HepG2 (cell line): ENCODE data around the gene ATG7. TPM values are rescaled to one million over a fixed set of nuclear protein-coding genes. Genes with fewer than 3 reads are reported as not detected.

Source experiments
- ATAC-seq: fragments of 200-7000 bp; cut with Tn5 transposase; 3 replicates; pipeline ENCODE4 v1.9.1; 2020; ENCODE audit warnings: mild to moderate bottlenecking, moderate library complexity
- BruUV-seq: library from RNA; stranded (reverse); fragments of 400-500 nt; replicated peaks from 2 replicates; lab custom pipeline; 2021; lab: Mats Ljungman, UMichigan
- CTCF ChIA-PET: fragments of 300-600 bp; formaldehyde crosslinking; extraction: SDS; loops from one replicate; lab custom pipeline; 2021; ENCODE audit warnings: low total read pairs, inconsistent platforms, low intra/inter-chr PET ratio; lab: Yijun Ruan, JAX
- POLR2A ChIA-PET: fragments of 350-600 bp; sonication (Branson Sonifier 250); formaldehyde crosslinking; loops from one replicate; lab custom pipeline; 2020; ENCODE audit warnings: antibody characterized with exemption, inconsistent platforms; lab: Yijun Ruan, JAX
- DNase-seq: peaks from one replicate; pipeline ENCODE4 v3.0.0-alpha.2; 2015; ENCODE audit warnings: low spot score
- FAIRE-seq: peaks from 3 replicates; lab custom pipeline; 2011; peaks lifted over from hg19 to GRCh38; lab: Jason Lieb, UNC
- H2AFZ ChIP-seq: one replicate; pipeline ENCODE4 v1.6.1; 2011; ENCODE audit warnings: low read length, inconsistent platforms
- H3K27ac ChIP-seq: fragments of 300-600 bp; 3 replicates; pipeline ENCODE4 v1.8.0; 2011; ENCODE audit warnings: mixed run types, mild to moderate bottlenecking, mixed read lengths, low read length, inconsistent platforms; ENCODE audit not compliant: insufficient read depth; ENCODE audit errors: extremely low read length
- H3K27me3 ChIP-seq, 2 experiments: fragments of 200-600 bp in 1 of 2; 2 replicates in 1 of 2; 3 replicates in 1 of 2; pipeline versions ENCODE4 v1.6.0 to v1.8.0; 2011; ENCODE audit warnings: low read length in 2 of 2, mild to moderate bottlenecking in 2 of 2, moderate library complexity in 2 of 2, inconsistent platforms in 1 of 2; ENCODE audit not compliant: insufficient read depth in 2 of 2, control insufficient read depth in 1 of 2
- H3K36me3 ChIP-seq, 2 experiments: fragments of 200-600 bp in 1 of 2; replicated peaks in 1 of 2; 2 replicates in 1 of 2; 3 replicates in 1 of 2; pipeline versions ENCODE4 v1.5.1 to v1.8.0; 2011; ENCODE audit warnings: low read length in 2 of 2, inconsistent platforms in 1 of 2; ENCODE audit not compliant: insufficient read depth in 2 of 2, control insufficient read depth in 1 of 2
- H3K4me1 ChIP-seq: 2 replicates; pipeline ENCODE4 v1.5.1; 2012; ENCODE audit warnings: low read length, inconsistent platforms; ENCODE audit not compliant: insufficient read depth
- H3K4me2 ChIP-seq: 2 replicates; pipeline ENCODE4 v1.6.0; 2011; ENCODE audit warnings: low read depth, low read length, inconsistent platforms
- H3K4me3 ChIP-seq, 3 experiments: fragments of 200-600 bp in 1 of 3; sonication (generic), shearing (Covaris generic) in 1 of 3; replicated peaks in 1 of 3; 2 replicates each; pipeline ENCODE4 v1.5.1; 2011 to 2016; ENCODE audit warnings: low read length in 3 of 3, inconsistent platforms in 2 of 3, low read depth in 2 of 3, mild to moderate bottlenecking in 2 of 3, control low read depth in 1 of 3, mixed read lengths in 1 of 3; ENCODE audit not compliant: insufficient read depth in 1 of 3
- H3K79me2 ChIP-seq: one replicate; pipeline ENCODE4 v1.6.1; 2011; ENCODE audit warnings: low read length, inconsistent platforms; ENCODE audit not compliant: insufficient read depth
- H3K9ac ChIP-seq: 2 replicates; pipeline ENCODE4 v1.6.0; 2011; ENCODE audit warnings: mild to moderate bottlenecking, low read depth, low read length, inconsistent platforms; ENCODE audit not compliant: insufficient read depth
- H3K9me3 ChIP-seq: 2 replicates; pipeline ENCODE4 v1.5.1; 2012; ENCODE audit warnings: mild to moderate bottlenecking, low read length
- H4K20me1 ChIP-seq: 2 replicates; pipeline ENCODE4 v1.6.0; 2011; ENCODE audit warnings: inconsistent platforms, mild to moderate bottlenecking, low read length, moderate library complexity; ENCODE audit not compliant: insufficient read depth
- HNF4G ChIP-seq, 2 experiments: sonication (generic) in 1 of 2; formaldehyde crosslinking in 1 of 2; IDR thresholded peaks; 2 replicates each; pipeline versions ENCODE4 v1.4.0 to v1.6.1; 2011 to 2020; ENCODE audit warnings: borderline replicate concordance in 2 of 2, low read depth in 2 of 2, mild to moderate bottlenecking in 2 of 2, low read length in 1 of 2, missing genetic modification reagents in 1 of 2, moderate library complexity in 1 of 2
- ISX ChIP-seq: sonication (generic); formaldehyde crosslinking; conservative IDR thresholded peaks from 2 replicates; pipeline ENCODE4 v1.5.0; 2020; ENCODE audit warnings: missing genetic modification reagents
- STAG1 ChIP-seq: sonication (generic); formaldehyde crosslinking; IDR thresholded peaks from 2 replicates; pipeline ENCODE4 v1.4.0; 2020; ENCODE audit warnings: missing genetic modification reagents
- TAF1 ChIP-seq: sonication (generic); formaldehyde crosslinking; IDR thresholded peaks from 2 replicates; pipeline ENCODE4 v1.4.0; 2020; ENCODE audit warnings: missing genetic modification reagents
- ZNF329 ChIP-seq: sonication (generic); formaldehyde crosslinking; IDR thresholded peaks from 2 replicates; pipeline ENCODE4 v1.9.0; 2021; ENCODE audit warnings: low read depth, mild to moderate bottlenecking, missing genetic modification reagents
- ZNF891 ChIP-seq: sonication (generic); formaldehyde crosslinking; IDR thresholded peaks from 2 replicates; pipeline ENCODE4 v1.5.0; 2020; ENCODE audit warnings: mild to moderate bottlenecking, missing genetic modification reagents
- WGBS: methylation state at CpG from one replicate; pipeline ENCODE4 v1.1.6; 2017; ENCODE audit warnings: low lambda C conversion rate; 5-methylcytosine and 5-hydroxymethylcytosine counted together
- in situ Hi-C: cut with HindIII; loops from 2 replicates; pipeline ENCODE4 v1.10.0; 2017; ENCODE audit warnings: low pct_unique_long_range_greater_than_20kb; ENCODE audit not compliant: extremely low pct_ligation_motif_present
- intact Hi-C: fragments of 100-400 bp; cut with micrococcal nuclease; formaldehyde crosslinking; loops from one replicate; pipeline ENCODE4 v1.10.0; 2022; ENCODE audit not compliant: unreplicated experiment
- polyA plus RNA-seq, 8 experiments: library from polyadenylated mRNA; depleted of rRNA in 3 of 8; stranded (reverse) in 7 of 8; unstranded in 1 of 8; fragments of >200 nt; fragmentation: Illumina TruSeq in 4 of 8; extraction: Trizol in 4 of 8; gene quantifications; 2 replicates each; pipeline versions ENCODE4 v1.2.1 to v1.2.3, GENCODE V29; 2011 to 2016; ENCODE audit warnings: low read depth in 4 of 8, missing spikeins in 1 of 8, mixed read lengths in 1 of 8; ENCODE audit not compliant: insufficient read depth in 1 of 8
- total RNA-seq, 5 experiments: library from RNA; depleted of rRNA; stranded (reverse); fragments of >200 nt; fragmentation: Illumina TruSeq; extraction: Trizol; gene quantifications; 2 replicates each; pipeline ENCODE4 v1.2.3, GENCODE V29; 2016; ENCODE audit warnings: low read depth in 1 of 5
- TF ChIP-seq, protein P1 (sequence below): sonication (generic); formaldehyde crosslinking; IDR thresholded peaks from 2 replicates; pipeline ENCODE4 v1.4.0; 2020; ENCODE audit warnings: missing genetic modification reagents
- TF ChIP-seq, protein P2 (sequence below): sonication (generic); formaldehyde crosslinking; IDR thresholded peaks from 2 replicates; pipeline ENCODE4 v1.8.1; 2023; ENCODE audit warnings: mild to moderate bottlenecking, moderate library complexity, missing genetic modification reagents
- TF ChIP-seq, protein P3 (sequence below): sonication (generic); formaldehyde crosslinking; IDR thresholded peaks from 2 replicates; pipeline ENCODE4 v1.8.0; 2022; ENCODE audit warnings: mild to moderate bottlenecking, missing genetic modification reagents, moderate library complexity
- TF ChIP-seq, protein P4 (sequence below): sonication (generic); formaldehyde crosslinking; IDR thresholded peaks from 2 replicates; pipeline ENCODE4 v1.8.1; 2023; ENCODE audit warnings: missing genetic modification reagents, inconsistent platforms, borderline replicate concordance
- TF ChIP-seq, protein P5 (sequence below), 2 experiments: sonication (generic) in 1 of 2; formaldehyde crosslinking in 1 of 2; IDR thresholded peaks; 2 replicates each; pipeline versions ENCODE4 v1.4.0 to v1.6.1; 2016 to 2020; ENCODE audit warnings: borderline replicate concordance in 1 of 2, low read depth in 1 of 2, mild to moderate bottlenecking in 1 of 2, missing genetic modification reagents in 1 of 2

The ATG7 gene
- total and polyA plus RNA-seq, 2 of the 13 experiments (the other 11 are each of a cell fraction or from before 2014, with no cell fraction given), result 7.8 to 22.1 TPM

DNA sequence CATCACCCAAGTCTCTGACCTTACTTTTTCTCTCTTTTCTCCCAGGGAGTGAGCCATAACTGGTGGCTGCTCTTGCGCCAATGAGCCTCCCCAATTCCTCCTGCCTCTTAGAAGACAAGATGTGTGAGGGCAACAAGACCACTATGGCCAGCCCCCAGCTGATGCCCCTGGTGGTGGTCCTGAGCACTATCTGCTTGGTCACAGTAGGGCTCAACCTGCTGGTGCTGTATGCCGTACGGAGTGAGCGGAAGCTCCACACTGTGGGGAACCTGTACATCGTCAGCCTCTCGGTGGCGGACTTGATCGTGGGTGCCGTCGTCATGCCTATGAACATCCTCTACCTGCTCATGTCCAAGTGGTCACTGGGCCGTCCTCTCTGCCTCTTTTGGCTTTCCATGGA, 13.2 kb upstream of the ATG7 start:
- Histone ChIP-seq H3K9ac (no peak overlapping the region), H4K20me1 (no peaks in the 10 kb centered on the region), H3K4me1 (no peaks in the 10 kb centered on the region), H2AFZ (no peak overlapping the region), H3K4me2 (no peak overlapping the region), H3K36me3 (no peaks in the 10 kb centered on the region), H3K27me3 (peaks cover 0 to 28% of the 10 kb centered on the region in 2 experiments), H3K9me3 (no peaks in the 10 kb centered on the region), H3K4me3 (no peak overlapping the region), H3K79me2 (no peaks in the 10 kb centered on the region), H3K27ac (no peak overlapping the region)
- no peak for FAIRE-seq
- no peak for DNase-seq
- POLR2A ChIA-PET, result no interaction called here
- intact Hi-C loops (no loop called here), in situ Hi-C loops (no loop called here)
- no TSS peak for BruUV-seq
- no peak; the same call in 2 of the 3 replicates for ATAC-seq
- 53% methylated on average over 3 of the region's 11 CpGs for WGBS
- CTCF ChIA-PET, result no interaction called here
- TF ChIP-seq, protein P1, sequence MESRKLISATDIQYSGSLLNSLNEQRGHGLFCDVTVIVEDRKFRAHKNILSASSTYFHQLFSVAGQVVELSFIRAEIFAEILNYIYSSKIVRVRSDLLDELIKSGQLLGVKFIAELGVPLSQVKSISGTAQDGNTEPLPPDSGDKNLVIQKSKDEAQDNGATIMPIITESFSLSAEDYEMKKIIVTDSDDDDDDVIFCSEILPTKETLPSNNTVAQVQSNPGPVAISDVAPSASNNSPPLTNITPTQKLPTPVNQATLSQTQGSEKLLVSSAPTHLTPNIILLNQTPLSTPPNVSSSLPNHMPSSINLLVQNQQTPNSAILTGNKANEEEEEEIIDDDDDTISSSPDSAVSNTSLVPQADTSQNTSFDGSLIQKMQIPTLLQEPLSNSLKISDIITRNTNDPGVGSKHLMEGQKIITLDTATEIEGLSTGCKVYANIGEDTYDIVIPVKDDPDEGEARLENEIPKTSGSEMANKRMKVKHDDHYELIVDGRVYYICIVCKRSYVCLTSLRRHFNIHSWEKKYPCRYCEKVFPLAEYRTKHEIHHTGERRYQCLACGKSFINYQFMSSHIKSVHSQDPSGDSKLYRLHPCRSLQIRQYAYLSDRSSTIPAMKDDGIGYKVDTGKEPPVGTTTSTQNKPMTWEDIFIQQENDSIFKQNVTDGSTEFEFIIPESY (CRISPR knock-in tag), result no peak
- TF ChIP-seq ZNF891 (CRISPR knock-in tag), result no peak
- TF ChIP-seq, protein P2, sequence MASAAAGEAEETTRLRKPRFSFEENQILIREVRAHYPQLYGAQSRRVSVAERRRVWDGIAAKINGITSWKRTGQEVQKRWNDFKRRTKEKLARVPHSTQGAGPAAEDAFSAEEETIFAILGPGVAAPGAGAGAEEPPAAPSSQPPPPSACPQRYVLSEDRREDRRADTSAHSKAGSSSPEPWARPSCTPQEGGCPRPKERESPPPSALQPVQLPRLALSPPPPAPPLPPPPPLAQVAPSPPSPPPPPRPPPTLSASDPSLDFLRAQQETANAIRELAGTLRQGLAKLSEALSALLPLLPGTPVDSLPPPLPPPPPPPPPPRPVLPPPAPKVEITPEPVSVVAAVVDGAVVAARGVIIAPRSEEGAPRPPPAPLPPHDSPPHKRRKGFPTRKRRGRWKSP (CRISPR knock-in tag), result no peak
- no peak for TF ChIP-seq TAF1 (CRISPR knock-in tag)
- no peak for TF ChIP-seq HNF4G (IDR thresholded peaks at IDR 0.05; ENCODE audit: borderline replicate concordance, low read depth, low read length)
- no peak for TF ChIP-seq HNF4G (CRISPR knock-in tag; IDR thresholded peaks at IDR 0.05; ENCODE audit: borderline replicate concordance, low read depth)
- TF ChIP-seq STAG1 (CRISPR knock-in tag), result no peak
- TF ChIP-seq ISX, result no peak
- TF ChIP-seq, protein P3, sequence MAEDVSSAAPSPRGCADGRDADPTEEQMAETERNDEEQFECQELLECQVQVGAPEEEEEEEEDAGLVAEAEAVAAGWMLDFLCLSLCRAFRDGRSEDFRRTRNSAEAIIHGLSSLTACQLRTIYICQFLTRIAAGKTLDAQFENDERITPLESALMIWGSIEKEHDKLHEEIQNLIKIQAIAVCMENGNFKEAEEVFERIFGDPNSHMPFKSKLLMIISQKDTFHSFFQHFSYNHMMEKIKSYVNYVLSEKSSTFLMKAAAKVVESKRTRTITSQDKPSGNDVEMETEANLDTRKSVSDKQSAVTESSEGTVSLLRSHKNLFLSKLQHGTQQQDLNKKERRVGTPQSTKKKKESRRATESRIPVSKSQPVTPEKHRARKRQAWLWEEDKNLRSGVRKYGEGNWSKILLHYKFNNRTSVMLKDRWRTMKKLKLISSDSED (CRISPR knock-in tag), result no peak
- TF ChIP-seq ZNF329 (CRISPR knock-in tag), result no peak
- TF ChIP-seq, protein P4, sequence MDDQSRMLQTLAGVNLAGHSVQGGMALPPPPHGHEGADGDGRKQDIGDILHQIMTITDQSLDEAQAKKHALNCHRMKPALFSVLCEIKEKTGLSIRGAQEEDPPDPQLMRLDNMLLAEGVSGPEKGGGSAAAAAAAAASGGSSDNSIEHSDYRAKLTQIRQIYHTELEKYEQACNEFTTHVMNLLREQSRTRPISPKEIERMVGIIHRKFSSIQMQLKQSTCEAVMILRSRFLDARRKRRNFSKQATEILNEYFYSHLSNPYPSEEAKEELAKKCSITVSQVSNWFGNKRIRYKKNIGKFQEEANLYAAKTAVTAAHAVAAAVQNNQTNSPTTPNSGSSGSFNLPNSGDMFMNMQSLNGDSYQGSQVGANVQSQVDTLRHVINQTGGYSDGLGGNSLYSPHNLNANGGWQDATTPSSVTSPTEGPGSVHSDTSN, result no peak
- TF ChIP-seq, protein P5, sequence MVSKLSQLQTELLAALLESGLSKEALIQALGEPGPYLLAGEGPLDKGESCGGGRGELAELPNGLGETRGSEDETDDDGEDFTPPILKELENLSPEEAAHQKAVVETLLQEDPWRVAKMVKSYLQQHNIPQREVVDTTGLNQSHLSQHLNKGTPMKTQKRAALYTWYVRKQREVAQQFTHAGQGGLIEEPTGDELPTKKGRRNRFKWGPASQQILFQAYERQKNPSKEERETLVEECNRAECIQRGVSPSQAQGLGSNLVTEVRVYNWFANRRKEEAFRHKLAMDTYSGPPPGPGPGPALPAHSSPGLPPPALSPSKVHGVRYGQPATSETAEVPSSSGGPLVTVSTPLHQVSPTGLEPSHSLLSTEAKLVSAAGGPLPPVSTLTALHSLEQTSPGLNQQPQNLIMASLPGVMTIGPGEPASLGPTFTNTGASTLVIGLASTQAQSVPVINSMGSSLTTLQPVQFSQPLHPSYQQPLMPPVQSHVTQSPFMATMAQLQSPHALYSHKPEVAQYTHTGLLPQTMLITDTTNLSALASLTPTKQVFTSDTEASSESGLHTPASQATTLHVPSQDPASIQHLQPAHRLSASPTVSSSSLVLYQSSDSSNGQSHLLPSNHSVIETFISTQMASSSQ (IDR thresholded peaks at IDR 0.05; ENCODE audit: low read depth), result no peak
- TF ChIP-seq, protein P5 (CRISPR knock-in tag; IDR thresholded peaks at IDR 0.05; ENCODE audit: borderline replicate concordance), result no peak
